Colon (tissue), 2 donors: ENCODE measurements around the gene BIRC6.
A peak's percentile ranks its signal among the peaks of the same experiment; 100 is the strongest.

Source experiments
- FAIRE-seq: peaks from 2 replicates; lab custom pipeline; 2012; peaks lifted over from hg19 to GRCh38; lab: Jason Lieb, UNC
- donor health status: control.
- donor health status: control.

Gene BIRC6

DNA sequence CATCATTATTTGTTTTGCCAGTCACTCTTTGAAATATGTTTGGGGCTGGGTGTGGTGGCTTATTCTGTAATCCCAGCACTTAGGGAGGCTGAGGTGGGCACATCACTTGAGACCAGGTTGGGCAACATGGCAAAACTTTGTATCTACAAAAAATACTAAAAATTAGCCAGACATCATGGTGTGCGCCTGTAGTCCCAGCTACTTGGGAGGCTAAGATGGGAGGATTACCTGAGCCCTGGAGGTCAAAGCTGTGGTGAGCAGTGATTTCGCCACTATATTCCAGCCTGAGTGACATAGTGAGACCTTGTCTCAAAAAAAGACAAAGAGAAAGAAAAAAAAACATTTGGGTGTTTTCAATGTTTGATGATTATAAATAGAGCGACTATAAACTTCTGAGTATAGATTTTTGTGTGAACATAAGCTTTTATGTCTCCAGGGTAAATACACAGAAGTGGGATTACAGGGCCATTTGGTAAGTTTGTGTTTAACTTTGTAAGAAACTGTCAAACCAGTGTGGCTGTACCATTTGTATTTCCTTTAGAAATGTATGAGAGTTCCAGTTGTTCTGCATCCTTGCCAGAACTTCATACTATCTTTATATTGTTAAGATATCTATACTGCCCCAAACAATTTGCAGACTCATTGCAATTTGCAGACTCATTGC lies 15.8 kb downstream of the BIRC6 start:
- no peak for FAIRE-seq

- no peak for FAIRE-seq
Observed at GRCh38 chr2:32375228-32375892, 18.5 kb downstream of the BIRC6 start.

GRCh38 chr2:32376756-32377155 lies 19.9 kb downstream of the BIRC6 start:
- FAIRE-seq: no peak

GRCh38 chr2:32377928-32378327 lies 21.1 kb downstream of the BIRC6 start:
- no peak for FAIRE-seq

DNA sequence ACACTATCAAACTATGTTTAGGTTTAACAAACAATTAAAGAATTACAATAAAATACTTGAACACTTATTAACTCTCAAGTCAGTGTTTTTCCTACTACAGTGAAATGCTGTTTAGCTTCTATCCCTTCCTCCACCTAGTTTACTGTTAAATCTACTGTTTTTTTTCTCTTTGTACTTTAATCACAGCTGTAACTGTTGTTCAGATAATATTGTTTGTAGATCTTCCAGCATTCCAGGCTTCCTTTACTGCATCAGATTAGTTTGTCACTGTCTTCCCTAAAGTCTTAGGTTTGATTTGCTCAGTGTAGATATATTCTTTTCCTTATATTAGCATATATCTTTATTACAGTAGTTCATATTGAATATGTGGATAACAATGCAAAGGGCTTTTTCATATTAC lies 22.5 kb downstream of the BIRC6 start:
- peak; percentile 83 for FAIRE-seq

DNA sequence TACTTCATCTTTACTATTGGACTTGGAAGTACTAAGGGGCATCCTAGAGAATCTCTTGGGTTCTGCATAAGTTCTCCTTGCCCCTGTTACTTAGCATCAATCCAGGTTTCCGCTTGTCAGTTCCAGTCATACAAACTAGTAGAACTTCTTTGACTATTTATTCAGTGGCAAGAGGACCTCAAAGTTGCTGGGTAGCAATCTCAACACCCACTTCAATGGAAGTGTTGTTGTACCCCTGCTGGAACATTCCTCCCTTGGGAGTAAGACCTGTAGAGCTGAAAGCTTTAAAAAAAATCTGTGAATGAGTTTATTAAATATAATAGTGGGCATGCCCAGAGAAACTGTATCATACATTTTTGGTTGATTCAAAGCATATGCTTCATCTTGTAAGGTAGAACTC lies 27.0 kb downstream of the BIRC6 start:
- FAIRE-seq: no peak

DNA sequence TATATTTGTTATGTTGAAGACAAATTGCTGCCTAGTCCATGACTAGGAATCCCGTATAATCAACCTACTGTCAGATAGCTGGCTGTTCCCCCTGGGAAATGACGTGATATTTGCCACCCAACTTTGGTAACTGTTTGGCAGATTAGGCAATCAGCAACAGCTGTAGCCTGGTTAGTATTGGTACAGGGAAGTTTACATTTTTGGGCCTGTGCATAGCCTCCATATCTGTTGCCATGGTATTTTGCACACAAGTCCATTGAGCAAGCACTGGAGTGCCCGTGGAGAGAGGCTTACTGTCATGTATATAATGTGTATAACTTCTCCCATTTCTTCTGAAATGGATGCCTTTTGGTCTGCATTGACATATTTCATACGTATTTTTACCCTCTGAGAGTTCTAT lies 27.7 kb downstream of the BIRC6 start:
- FAIRE-seq: no peak

GRCh38 chr2:32386739-32387138 lies 29.9 kb downstream of the BIRC6 start:
- no peak for FAIRE-seq

- FAIRE-seq: no peak
Observed at GRCh38 chr2:32399221-32399620, 42.4 kb downstream of the BIRC6 start.

DNA sequence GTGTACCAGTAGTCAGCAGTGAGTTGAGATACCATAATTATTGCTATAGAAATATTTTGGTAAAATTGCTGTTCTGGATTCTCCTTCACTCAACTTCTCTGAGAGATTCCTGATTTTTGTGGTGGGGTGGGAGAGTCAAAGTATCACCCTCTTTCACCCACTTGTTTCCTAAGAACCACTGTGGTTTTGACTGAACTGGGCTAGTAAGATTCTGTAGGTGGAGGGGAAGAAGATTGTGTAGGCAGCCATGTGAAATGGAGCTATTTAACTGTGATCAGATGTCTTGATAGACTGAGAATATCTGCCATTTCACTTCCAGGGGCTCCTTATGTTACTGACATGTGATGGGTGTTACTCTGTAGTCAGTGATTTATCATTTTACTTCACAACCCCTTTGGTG lies 45.3 kb downstream of the BIRC6 start:
- no peak for FAIRE-seq

DNA sequence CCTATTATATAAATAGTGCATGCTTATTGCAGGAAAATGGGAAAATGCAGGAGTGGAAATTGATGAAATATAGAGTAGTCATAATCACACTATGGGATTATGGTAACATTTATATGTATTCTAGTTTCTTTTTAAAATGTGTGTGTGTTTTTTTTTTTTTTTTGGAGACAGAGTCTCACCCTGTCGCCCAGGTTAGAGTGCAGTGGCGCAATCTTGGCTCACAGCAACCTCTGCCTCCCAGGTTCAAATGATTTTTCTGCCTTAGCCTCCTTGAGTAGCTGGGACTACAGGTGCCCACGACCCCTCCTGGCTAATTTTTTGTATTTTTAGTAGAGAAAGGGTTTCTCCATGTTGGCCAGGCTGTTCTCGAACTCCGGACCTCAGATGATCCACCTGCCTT lies 47.0 kb downstream of the BIRC6 start:
- FAIRE-seq: no peak

- FAIRE-seq: no peak
Observed at GRCh38 chr2:32404691-32405090, 47.9 kb downstream of the BIRC6 start.

- FAIRE-seq: no peak
Observed at GRCh38 chr2:32416519-32416918, 59.7 kb downstream of the BIRC6 start.

DNA sequence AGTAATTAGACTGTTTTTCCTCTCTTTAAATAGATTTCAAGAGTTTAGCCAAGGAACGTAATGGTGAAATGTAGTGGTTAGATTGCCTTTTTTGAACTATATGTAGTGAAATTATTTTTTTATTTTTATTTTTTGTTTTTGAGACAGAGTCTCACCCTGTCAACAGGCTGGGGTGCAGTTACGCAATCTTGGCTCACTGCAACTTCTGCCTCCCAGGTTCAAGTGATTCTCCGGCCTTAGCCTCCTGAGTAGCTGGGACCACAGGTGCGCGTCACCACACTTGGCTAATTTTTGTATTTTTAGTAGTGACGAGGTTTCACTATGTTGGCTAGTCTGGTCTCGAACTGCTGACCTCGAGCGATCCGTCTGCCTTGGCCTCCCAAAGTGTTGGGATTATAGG lies 60.8 kb downstream of the BIRC6 start:
- no peak for FAIRE-seq

GRCh38 chr2:32418778-32419177 lies 62.0 kb downstream of the BIRC6 start:
- FAIRE-seq: no peak

DNA sequence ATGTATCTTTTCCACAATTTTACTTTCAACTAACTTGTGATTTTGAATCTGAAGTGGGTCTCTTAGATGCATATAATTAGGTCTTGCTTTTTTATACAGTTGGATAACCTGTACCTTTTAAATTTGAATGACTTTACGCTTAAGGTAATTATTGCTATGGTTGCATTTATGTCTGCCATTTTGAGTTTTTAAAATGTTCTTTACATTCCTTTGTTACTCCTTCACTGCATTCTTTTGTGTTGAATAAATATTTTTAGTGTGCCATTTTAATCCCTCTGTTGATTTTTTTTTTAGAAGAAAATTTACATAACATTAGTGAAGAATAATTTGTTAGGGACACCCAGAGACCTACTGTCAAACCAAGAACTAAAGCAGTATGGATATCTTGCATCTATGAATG lies 65.3 kb downstream of the BIRC6 start:
- FAIRE-seq: no peak

- no peak for FAIRE-seq
Observed at GRCh38 chr2:32423536-32423935, 66.7 kb downstream of the BIRC6 start.

DNA sequence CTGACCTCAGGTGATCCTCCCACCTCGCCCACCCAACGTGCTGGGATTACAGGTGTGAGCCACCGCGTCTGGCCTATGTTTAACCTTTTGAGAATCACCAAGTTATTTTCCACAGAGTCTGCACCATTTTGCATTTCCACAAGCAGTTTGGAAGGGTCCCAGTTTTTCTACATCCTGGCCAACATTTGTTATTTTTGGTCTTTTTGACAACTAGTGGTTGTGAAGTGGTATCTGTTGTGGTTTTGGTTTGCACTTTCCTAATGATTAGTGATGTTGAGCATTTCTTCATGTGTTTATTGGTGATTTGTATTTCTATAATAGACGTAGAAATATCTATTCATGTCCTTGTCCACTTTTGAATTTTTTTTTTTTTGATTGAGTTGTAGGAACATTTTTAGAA lies 67.9 kb downstream of the BIRC6 start:
- no peak for FAIRE-seq

- FAIRE-seq: no peak
Observed at GRCh38 chr2:32425719-32426141, 68.9 kb downstream of the BIRC6 start.

GRCh38 chr2:32427672-32428610 lies 71.1 kb downstream of the BIRC6 start:
- no peak for FAIRE-seq

DNA sequence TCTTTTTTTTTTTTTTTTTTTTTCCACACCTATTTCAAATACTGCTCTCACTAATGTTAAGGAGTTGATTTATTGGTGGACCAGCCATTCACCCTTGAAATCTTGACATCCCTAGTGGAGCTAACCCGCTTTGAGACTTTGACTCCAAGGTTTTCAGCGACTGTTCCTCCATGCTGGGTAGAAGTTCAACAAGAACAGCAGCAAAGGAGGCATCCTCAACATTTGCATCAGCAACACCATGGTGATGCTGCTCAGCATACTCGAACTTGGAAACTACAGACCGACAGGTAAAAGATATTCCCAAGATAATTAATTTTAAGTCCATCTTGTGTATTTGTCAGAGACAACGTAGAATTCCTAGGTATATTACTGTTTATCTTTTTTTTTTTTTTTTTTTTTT lies 74.0 kb downstream of the BIRC6 start:
- FAIRE-seq: no peak

- FAIRE-seq: no peak
Observed at GRCh38 chr2:32436150-32436549, 79.3 kb downstream of the BIRC6 start.

GRCh38 chr2:32442020-32442467 lies 85.2 kb downstream of the BIRC6 start:
- no peak for FAIRE-seq
